GM18517 (cell line): ENCODE data around the gene NANS.

Experiments
- ATAC-seq: cut with Tn5 transposase; IDR thresholded peaks from one replicate; pipeline ENCODE4 v1.9.1; 2021; ENCODE audit warnings: mild to moderate bottlenecking, moderate library complexity; ENCODE audit not compliant: unreplicated experiment

NANS gene

DNA sequence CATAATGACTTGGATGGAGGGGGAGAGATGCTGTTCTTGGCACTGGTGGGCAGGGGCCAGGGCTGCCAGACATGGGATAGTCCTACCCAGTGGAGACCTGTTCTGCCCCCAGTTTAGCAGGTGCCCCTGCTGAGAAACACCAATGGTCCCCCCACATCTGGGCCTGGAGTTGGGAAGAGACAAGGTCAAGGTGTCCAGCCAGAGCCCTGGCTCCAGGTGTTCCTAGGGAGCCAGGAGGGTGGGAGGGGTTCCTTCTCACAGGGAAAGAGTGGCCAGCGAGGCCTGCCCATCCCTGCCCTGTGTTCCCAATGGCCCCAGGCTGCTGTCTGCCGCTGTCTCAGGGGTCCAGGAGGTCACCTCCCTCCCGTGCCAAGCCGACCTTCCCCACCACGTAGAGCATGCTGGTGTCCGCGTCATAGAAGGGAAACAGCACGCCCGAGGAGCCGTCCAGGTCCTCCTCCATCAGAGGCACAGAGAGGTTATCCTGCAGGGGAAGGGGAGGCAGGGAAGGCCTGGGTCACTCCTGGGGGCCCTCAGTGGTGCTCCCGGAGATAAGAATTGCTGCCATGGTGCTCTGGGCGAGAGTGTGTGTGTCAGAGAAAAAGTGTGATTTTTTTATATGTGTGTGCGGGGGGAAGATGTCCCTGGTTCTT lies 74.2 kb downstream of the NANS start:
- no peak for ATAC-seq

DNA sequence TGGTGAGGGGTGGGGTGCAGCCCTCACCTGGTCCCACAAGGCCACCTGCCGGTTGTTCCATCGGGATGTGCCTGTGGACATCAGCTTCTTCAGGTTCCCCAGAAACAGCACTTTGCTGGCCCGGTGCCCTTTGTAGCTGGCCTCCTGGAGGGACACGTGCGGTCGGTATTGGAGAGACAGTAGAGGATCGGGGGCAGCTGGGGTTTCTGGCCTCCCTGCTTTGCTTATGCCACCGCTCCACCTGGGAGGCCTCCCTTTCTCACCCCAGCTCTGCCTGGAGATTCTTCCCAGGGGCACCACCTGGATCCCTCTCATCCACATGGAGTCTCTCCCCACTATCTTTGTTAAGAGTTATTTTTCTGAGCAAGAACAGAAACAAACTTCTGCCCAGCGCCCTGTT lies 75.6 kb downstream of the NANS start:
- no peak for ATAC-seq
